ENCODE results near the gene KCNJ12. TPM values are rescaled to one million over a fixed set of nuclear protein-coding genes. Genes with fewer than 3 reads are reported as not detected.

KCNJ12 gene
- total and polyA plus RNA-seq, 2 experiments from 2014 or later = 0.61 to 2.4 TPM

DNA sequence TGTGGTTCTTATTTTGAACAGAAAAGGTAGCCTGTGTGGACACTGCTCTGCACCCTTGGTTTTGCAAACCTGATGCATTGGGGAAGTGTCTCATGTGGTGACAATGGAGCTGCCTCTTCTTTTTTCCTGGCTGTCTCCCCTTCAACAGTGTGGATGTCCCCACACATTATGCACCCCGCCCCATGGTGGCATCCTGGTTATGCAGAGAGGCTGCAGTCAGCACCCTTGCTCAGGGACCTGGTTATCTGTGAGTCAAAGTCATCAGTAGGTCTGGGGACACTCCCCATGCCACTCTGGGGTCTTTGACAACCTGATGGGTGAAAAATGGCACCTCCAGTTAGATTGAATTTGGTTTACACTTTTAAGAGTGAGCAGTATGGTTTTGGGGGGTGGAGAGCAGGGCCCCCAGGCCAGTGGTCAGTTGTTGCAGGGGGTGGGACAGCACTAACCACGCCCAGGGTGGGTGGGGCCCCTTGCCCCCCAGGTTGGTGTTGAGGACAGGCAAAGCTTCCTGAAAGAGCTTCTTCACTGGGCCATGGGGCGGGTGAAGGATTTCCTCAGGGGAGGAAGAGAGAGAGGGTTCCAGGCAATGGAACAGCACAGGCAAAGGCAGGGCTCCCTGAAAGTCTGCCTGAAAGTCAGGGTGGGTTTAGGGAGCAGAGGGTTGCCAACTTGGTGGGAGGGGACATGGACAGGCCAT, 24.6 kb upstream of the KCNJ12 start:
- H3K36me3 ChIP-seq (ENCODE audit: insufficient read depth) = no peaks in the 10 kb centered on the region
- no peaks in the 10 kb centered on the region for H4K20me1 ChIP-seq (replicated peaks; ENCODE audit: insufficient read depth)
- H3K9me2 ChIP-seq (ENCODE audit: insufficient read depth) = no peaks in the 10 kb centered on the region
- H2AFZ ChIP-seq = no peak overlapping the region
- no peak for DNase-seq (ENCODE audit: low spot score)
- no peaks in the 10 kb centered on the region for H3K4me1 ChIP-seq (ENCODE audit: insufficient read depth)
- Mint-ChIP-seq H3K4me1 (0 out of 3 replicates have a peak, but pooled peaks cover 3% of the 10 kb centered on the region), H3K27ac (no peak overlapping the region), H3K4me3 (no peak overlapping the region), H3K27me3 (ENCODE audit: insufficient read depth, low read depth, poor library complexity) (peaks cover 11% of the 10 kb centered on the region), H3K9me3 (no peaks in the 10 kb centered on the region), H3K36me3 (ENCODE audit: low read depth) (no peaks in the 10 kb centered on the region)
- H3K4me2 ChIP-seq = no peak overlapping the region
- no peak for ATAC-seq
- no peaks in the 10 kb centered on the region for H3K27me3 ChIP-seq (ENCODE audit: insufficient read depth)
- no peak overlapping the region for H3K4me3 ChIP-seq
- H3K27ac ChIP-seq (ENCODE audit: low read depth) = no peak overlapping the region
- H3K79me2 ChIP-seq (replicated peaks; ENCODE audit: insufficient read depth) = no peaks in the 10 kb centered on the region
- TF ChIP-seq EZH2 (IDR thresholded peaks at IDR 0.05; ENCODE audit: low read depth, unreplicated experiment) (no peak), NANOG (IDR thresholded peaks at IDR 0.05; ENCODE audit: borderline replicate concordance) (no peak), STAT1 (IDR thresholded peaks at IDR 0.05; ENCODE audit: unreplicated experiment) (no peak), EZH2phosphoT487 (IDR thresholded peaks at IDR 0.05; ENCODE audit: unreplicated experiment) (no peak), POLR2AphosphoS5 (IDR thresholded peaks at IDR 0.05; ENCODE audit: low read depth) (no peak), CREB1 (CRISPR knock-in tag; IDR thresholded peaks at IDR 0.05; ENCODE audit: low read depth) (no peak)
- TF ChIP-seq, protein P1, sequence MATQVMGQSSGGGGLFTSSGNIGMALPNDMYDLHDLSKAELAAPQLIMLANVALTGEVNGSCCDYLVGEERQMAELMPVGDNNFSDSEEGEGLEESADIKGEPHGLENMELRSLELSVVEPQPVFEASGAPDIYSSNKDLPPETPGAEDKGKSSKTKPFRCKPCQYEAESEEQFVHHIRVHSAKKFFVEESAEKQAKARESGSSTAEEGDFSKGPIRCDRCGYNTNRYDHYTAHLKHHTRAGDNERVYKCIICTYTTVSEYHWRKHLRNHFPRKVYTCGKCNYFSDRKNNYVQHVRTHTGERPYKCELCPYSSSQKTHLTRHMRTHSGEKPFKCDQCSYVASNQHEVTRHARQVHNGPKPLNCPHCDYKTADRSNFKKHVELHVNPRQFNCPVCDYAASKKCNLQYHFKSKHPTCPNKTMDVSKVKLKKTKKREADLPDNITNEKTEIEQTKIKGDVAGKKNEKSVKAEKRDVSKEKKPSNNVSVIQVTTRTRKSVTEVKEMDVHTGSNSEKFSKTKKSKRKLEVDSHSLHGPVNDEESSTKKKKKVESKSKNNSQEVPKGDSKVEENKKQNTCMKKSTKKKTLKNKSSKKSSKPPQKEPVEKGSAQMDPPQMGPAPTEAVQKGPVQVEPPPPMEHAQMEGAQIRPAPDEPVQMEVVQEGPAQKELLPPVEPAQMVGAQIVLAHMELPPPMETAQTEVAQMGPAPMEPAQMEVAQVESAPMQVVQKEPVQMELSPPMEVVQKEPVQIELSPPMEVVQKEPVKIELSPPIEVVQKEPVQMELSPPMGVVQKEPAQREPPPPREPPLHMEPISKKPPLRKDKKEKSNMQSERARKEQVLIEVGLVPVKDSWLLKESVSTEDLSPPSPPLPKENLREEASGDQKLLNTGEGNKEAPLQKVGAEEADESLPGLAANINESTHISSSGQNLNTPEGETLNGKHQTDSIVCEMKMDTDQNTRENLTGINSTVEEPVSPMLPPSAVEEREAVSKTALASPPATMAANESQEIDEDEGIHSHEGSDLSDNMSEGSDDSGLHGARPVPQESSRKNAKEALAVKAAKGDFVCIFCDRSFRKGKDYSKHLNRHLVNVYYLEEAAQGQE (IDR thresholded peaks at IDR 0.05; ENCODE audit: unreplicated experiment) = no peak
- TF ChIP-seq, protein P2, sequence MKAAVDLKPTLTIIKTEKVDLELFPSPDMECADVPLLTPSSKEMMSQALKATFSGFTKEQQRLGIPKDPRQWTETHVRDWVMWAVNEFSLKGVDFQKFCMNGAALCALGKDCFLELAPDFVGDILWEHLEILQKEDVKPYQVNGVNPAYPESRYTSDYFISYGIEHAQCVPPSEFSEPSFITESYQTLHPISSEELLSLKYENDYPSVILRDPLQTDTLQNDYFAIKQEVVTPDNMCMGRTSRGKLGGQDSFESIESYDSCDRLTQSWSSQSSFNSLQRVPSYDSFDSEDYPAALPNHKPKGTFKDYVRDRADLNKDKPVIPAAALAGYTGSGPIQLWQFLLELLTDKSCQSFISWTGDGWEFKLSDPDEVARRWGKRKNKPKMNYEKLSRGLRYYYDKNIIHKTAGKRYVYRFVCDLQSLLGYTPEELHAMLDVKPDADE (IDR thresholded peaks at IDR 0.05) = no peak
- TF ChIP-seq, protein P3, sequence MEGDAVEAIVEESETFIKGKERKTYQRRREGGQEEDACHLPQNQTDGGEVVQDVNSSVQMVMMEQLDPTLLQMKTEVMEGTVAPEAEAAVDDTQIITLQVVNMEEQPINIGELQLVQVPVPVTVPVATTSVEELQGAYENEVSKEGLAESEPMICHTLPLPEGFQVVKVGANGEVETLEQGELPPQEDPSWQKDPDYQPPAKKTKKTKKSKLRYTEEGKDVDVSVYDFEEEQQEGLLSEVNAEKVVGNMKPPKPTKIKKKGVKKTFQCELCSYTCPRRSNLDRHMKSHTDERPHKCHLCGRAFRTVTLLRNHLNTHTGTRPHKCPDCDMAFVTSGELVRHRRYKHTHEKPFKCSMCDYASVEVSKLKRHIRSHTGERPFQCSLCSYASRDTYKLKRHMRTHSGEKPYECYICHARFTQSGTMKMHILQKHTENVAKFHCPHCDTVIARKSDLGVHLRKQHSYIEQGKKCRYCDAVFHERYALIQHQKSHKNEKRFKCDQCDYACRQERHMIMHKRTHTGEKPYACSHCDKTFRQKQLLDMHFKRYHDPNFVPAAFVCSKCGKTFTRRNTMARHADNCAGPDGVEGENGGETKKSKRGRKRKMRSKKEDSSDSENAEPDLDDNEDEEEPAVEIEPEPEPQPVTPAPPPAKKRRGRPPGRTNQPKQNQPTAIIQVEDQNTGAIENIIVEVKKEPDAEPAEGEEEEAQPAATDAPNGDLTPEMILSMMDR (conservative IDR thresholded peaks at IDR 0.05; ENCODE audit: low read depth in 2 of 2) = no peak
- TF ChIP-seq, protein P4, sequence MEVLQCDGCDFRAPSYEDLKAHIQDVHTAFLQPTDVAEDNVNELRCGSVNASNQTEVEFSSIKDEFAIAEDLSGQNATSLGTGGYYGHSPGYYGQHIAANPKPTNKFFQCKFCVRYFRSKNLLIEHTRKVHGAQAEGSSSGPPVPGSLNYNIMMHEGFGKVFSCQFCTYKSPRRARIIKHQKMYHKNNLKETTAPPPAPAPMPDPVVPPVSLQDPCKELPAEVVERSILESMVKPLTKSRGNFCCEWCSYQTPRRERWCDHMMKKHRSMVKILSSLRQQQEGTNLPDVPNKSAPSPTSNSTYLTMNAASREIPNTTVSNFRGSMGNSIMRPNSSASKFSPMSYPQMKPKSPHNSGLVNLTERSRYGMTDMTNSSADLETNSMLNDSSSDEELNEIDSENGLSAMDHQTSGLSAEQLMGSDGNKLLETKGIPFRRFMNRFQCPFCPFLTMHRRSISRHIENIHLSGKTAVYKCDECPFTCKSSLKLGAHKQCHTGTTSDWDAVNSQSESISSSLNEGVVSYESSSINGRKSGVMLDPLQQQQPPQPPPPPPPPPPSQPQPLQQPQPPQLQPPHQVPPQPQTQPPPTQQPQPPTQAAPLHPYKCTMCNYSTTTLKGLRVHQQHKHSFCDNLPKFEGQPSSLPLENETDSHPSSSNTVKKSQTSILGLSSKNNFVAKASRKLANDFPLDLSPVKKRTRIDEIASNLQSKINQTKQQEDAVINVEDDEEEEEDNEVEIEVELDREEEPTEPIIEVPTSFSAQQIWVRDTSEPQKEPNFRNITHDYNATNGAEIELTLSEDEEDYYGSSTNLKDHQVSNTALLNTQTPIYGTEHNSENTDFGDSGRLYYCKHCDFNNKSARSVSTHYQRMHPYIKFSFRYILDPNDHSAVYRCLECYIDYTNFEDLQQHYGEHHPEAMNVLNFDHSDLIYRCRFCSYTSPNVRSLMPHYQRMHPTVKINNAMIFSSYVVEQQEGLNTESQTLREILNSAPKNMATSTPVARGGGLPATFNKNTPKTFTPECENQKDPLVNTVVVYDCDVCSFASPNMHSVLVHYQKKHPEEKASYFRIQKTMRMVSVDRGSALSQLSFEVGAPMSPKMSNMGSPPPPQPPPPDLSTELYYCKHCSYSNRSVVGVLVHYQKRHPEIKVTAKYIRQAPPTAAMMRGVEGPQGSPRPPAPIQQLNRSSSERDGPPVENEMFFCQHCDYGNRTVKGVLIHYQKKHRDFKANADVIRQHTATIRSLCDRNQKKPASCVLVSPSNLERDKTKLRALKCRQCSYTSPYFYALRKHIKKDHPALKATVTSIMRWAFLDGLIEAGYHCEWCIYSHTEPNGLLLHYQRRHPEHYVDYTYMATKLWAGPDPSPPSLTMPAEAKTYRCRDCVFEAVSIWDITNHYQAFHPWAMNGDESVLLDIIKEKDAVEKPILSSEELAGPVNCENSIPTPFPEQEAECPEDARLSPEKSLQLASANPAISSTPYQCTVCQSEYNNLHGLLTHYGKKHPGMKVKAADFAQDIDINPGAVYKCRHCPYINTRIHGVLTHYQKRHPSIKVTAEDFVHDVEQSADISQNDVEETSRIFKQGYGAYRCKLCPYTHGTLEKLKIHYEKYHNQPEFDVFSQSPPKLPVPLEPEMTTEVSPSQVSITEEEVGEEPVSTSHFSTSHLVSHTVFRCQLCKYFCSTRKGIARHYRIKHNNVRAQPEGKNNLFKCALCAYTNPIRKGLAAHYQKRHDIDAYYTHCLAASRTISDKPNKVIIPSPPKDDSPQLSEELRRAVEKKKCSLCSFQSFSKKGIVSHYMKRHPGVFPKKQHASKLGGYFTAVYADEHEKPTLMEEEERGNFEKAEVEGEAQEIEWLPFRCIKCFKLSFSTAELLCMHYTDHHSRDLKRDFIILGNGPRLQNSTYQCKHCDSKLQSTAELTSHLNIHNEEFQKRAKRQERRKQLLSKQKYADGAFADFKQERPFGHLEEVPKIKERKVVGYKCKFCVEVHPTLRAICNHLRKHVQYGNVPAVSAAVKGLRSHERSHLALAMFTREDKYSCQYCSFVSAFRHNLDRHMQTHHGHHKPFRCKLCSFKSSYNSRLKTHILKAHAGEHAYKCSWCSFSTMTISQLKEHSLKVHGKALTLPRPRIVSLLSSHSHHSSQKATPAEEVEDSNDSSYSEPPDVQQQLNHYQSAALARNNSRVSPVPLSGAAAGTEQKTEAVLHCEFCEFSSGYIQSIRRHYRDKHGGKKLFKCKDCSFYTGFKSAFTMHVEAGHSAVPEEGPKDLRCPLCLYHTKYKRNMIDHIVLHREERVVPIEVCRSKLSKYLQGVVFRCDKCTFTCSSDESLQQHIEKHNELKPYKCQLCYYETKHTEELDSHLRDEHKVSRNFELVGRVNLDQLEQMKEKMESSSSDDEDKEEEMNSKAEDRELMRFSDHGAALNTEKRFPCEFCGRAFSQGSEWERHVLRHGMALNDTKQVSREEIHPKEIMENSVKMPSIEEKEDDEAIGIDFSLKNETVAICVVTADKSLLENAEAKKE (CRISPR knock-in tag; IDR thresholded peaks at IDR 0.05) = no peak
- no peaks in the 10 kb centered on the region for H3F3A ChIP-seq (replicated peaks; ENCODE audit: low read depth)

All from GM23338 (cell line).